Upper lobe of left lung (tissue), 6 donors: ENCODE measurements around the gene EPHB3. TPM values are rescaled to one million over a fixed set of nuclear protein-coding genes. Genes with fewer than 3 reads are reported as not detected.

Experiments
- ATAC-seq, 2 donors: fragments of 200-7000 bp; cut with Tn5 transposase; one replicate each; pipeline ENCODE4 v1.9.1; 2022; ENCODE audit warnings: mild to moderate bottlenecking in 2 of 2, moderate library complexity in 2 of 2; ENCODE audit not compliant: low FRiP score in 2 of 2
- DNase-seq, 2 donors: peaks; one replicate each; pipeline ENCODE4 v3.0.0-alpha.2; 2019 to 2020
- H3K27ac ChIP-seq, 4 donors: fragments of 200-600 bp; sonication (generic); one replicate each; pipeline ENCODE4 v1.5.1; 2016 to 2019
- H3K27me3 ChIP-seq, 4 donors: fragments of 200-600 bp; sonication (generic); one replicate each; pipeline ENCODE4 v1.5.1; 2017 to 2019
- H3K36me3 ChIP-seq, 4 donors: fragments of 200-600 bp; sonication (generic); one replicate each; pipeline ENCODE4 v1.5.1; 2016 to 2019
- H3K4me1 ChIP-seq, 4 donors: fragments of 200-600 bp; sonication (generic); one replicate each; pipeline ENCODE4 v1.5.1; 2018 to 2019
- H3K4me3 ChIP-seq, 4 donors: fragments of 200-600 bp; sonication (generic); one replicate each; pipeline ENCODE4 v1.5.1; 2017 to 2019; ENCODE audit warnings: mild to moderate bottlenecking in 2 of 4, moderate library complexity in 1 of 4
- H3K9me3 ChIP-seq, 4 donors: fragments of 200-600 bp; sonication (generic); one replicate each; pipeline ENCODE4 v1.5.1; 2018 to 2019
- CTCF ChIP-seq, 6 experiments: fragments of 450-650 bp in 4 of 6; fragments of 200-600 bp in 2 of 6; sonication (generic) in 2 of 6; IDR thresholded peaks; one replicate each; pipeline ENCODE4 v1.5.1; 2016 to 2019; ENCODE audit warnings: antibody characterized with exemption in 6 of 6
- EP300 ChIP-seq, 4 donors: sonication (generic); formaldehyde crosslinking; IDR thresholded peaks; one replicate each; pipeline ENCODE4 v1.5.1; 2017; ENCODE audit warnings: antibody characterized with exemption in 4 of 4, control low read depth in 2 of 4
- POLR2A ChIP-seq, 4 donors: fragments of 450-650 bp; IDR thresholded peaks; one replicate each; pipeline ENCODE4 v1.5.1; 2016 to 2017; ENCODE audit warnings: antibody characterized with exemption in 4 of 4, mild to moderate bottlenecking in 2 of 4
- POLR2AphosphoS5 ChIP-seq, 2 donors: sonication (generic); formaldehyde crosslinking; IDR thresholded peaks; one replicate each; pipeline ENCODE4 v1.5.1; 2017; ENCODE audit warnings: antibody characterized with exemption in 2 of 2
- WGBS, 2 donors: methylation state at CpG; one replicate each; pipeline ENCODE4 v1.1.5; 2017 to 2018; 5-methylcytosine and 5-hydroxymethylcytosine counted together
- total RNA-seq, 6 donors: library from RNA; depleted of rRNA in 4 of 6; stranded (reverse); fragments of >200 nt in 4 of 6; gene quantifications; one replicate each; pipeline versions ENCODE4 v1.1.0 to v1.2.1, GENCODE V29; 2016 to 2021
- donor health status: DM: no; HTN: no; CAD: no; lungs with moderate emphysema.
- donor health status: DM: no; HTN: yes; CAD: no; lungs with severe emphysema.

Gene EPHB3
- 1 to 10 TPM; 3.1 to 10.0 (median 7.2) TPM for total RNA-seq

GRCh38 chr3:184561061-184561912 is at the start of gene EPHB3:
EPHB3 (plus strand) TSS chr3:184561785; CDS start chr3:184562236, 451 bp downstream.
- Histone ChIP-seq H3K36me3 (no peaks in the 10 kb centered on the region), H3K9me3 (no peaks in the 10 kb centered on the region), H3K27ac (peak within 1 kb of the TSS; percentile 55 to 86 (median 74)), H3K4me1 (peaks cover 34 to 51% (median 42%) of the 10 kb centered on the region in 4 donors), H3K27me3 (no peaks in the 10 kb centered on the region), H3K4me3 (peak within 1 kb of the TSS; percentile 57 to 85 (median 72))
- DNase-seq (peak; percentile 99), ATAC-seq (peak; percentile 96)
- TF ChIP-seq POLR2A (IDR thresholded peaks at IDR 0.05) (peak in 3 of 4 donors; percentile 77 to 96 (median 96)), POLR2AphosphoS5 (IDR thresholded peaks at IDR 0.05) (peak; percentile 8 to 91), EP300 (IDR thresholded peaks at IDR 0.05) (no peak), CTCF (IDR thresholded peaks at IDR 0.05) (peak; percentile 93 to 99 (median 97))
- WGBS, 2 donors = 1 to 3% methylated on average over 11 to 43 of the region's 62 CpGs

- no peaks in the 10 kb centered on the region for H3K36me3 ChIP-seq
- peaks cover 12 to 17% (median 14%) of the 10 kb centered on the region in 4 donors for H3K4me1 ChIP-seq
- DNase-seq (no peak), ATAC-seq (no peak)
- TF ChIP-seq EP300 (IDR thresholded peaks at IDR 0.05) = no peak
- no peak for TF ChIP-seq CTCF (IDR thresholded peaks at IDR 0.05)
- no peak for TF ChIP-seq POLR2A (IDR thresholded peaks at IDR 0.05)
- no peak for TF ChIP-seq POLR2AphosphoS5 (IDR thresholded peaks at IDR 0.05)
- no peaks in the 10 kb centered on the region for H3K9me3 ChIP-seq
- no peak overlapping the region for H3K4me3 ChIP-seq
- WGBS, 2 donors = 75 to 85% methylated on average over 7 of the region's 7 CpGs
- H3K27me3 ChIP-seq = peaks cover 0 to 9% (median 2%) of the 10 kb centered on the region in 4 donors
- no peak overlapping the region for H3K27ac ChIP-seq
These were observed 49.0 kb upstream of the EPHB3 start for GRCh38 chr3:184512621-184513020.

- H3K27me3 ChIP-seq = peaks cover 0 to 9% (median 2%) of the 10 kb centered on the region in 4 donors
- H3K4me3 ChIP-seq = peak overlapping the region; percentile 9 to 53 (median 40)
- H3K27ac ChIP-seq = peak overlapping the region in 2 of 4 donors; percentile 33 to 49
- no peak for TF ChIP-seq POLR2AphosphoS5 (IDR thresholded peaks at IDR 0.05)
- TF ChIP-seq POLR2A (IDR thresholded peaks at IDR 0.05) = no peak
- TF ChIP-seq EP300 (IDR thresholded peaks at IDR 0.05) = no peak
- peak; percentile 81 to 95 (median 89) for TF ChIP-seq CTCF (IDR thresholded peaks at IDR 0.05)
- ATAC-seq = peak; percentile 95 to 97
- no peaks in the 10 kb centered on the region for H3K9me3 ChIP-seq
- 4 to 17% methylated on average over 15 to 57 of the region's 69 CpGs for WGBS, 2 donors
- peaks cover 12 to 17% (median 14%) of the 10 kb centered on the region in 4 donors for H3K4me1 ChIP-seq
- no peaks in the 10 kb centered on the region for H3K36me3 ChIP-seq
- DNase-seq = peak; percentile 84 to 87
These were observed 48.1 kb upstream of the EPHB3 start for GRCh38 chr3:184513276-184514170.

- TF ChIP-seq POLR2AphosphoS5 (IDR thresholded peaks at IDR 0.05) = no peak
- no peak for TF ChIP-seq CTCF (IDR thresholded peaks at IDR 0.05)
- no peak for TF ChIP-seq POLR2A (IDR thresholded peaks at IDR 0.05)
- TF ChIP-seq EP300 (IDR thresholded peaks at IDR 0.05) = no peak
- H3K9me3 ChIP-seq = no peaks in the 10 kb centered on the region
- H3K27me3 ChIP-seq = peaks cover 0 to 9% (median 2%) of the 10 kb centered on the region in 4 donors
- peak in 1 of 2 donors; percentile 5 for ATAC-seq
- peak overlapping the region in 3 of 4 donors; percentile 29 to 53 (median 50) for H3K4me3 ChIP-seq
- DNase-seq = no peak
- peak overlapping the region in 2 of 4 donors; percentile 33 to 49 for H3K27ac ChIP-seq
- H3K4me1 ChIP-seq = peaks cover 12 to 17% (median 14%) of the 10 kb centered on the region in 4 donors
- 17 to 20% methylated on average over 10 of the region's 10 CpGs for WGBS, 2 donors
- H3K36me3 ChIP-seq = no peaks in the 10 kb centered on the region
These were observed 47.5 kb upstream of the EPHB3 start for GRCh38 chr3:184514171-184514490.
